ENCODE data around the gene CERKL. TPM values are rescaled to one million over a fixed set of nuclear protein-coding genes. Genes with fewer than 3 reads are reported as not detected.

CERKL gene
- total RNA-seq, 4 donors from 2014 or later: 1.5 to 2.6 TPM; not detected in 2

GRCh38 chr2:181694271-181694670 lies 37.4 kb upstream of the CERKL start:
- no peak for TF ChIP-seq CTCF (IDR thresholded peaks at IDR 0.05)
- no peak for TF ChIP-seq POLR2A (IDR thresholded peaks at IDR 0.05)
- no peak overlapping the region for H3K4me3 ChIP-seq
- H3K27ac ChIP-seq: no peak overlapping the region
- no peaks in the 10 kb centered on the region for H3K9me3 ChIP-seq
- H3K36me3 ChIP-seq: no peaks in the 10 kb centered on the region
- no peak for DNase-seq
- intact Hi-C loops (cut with DNase I; ENCODE audit: low total_unique reads): no loop called here
- H3K4me1 ChIP-seq: no peaks in the 10 kb centered on the region
- H3K27me3 ChIP-seq: no peaks in the 10 kb centered on the region

GRCh38 chr2:181690860-181691259 lies 34.0 kb upstream of the CERKL start:
- no peaks in the 10 kb centered on the region for H3K27me3 ChIP-seq
- TF ChIP-seq POLR2A (IDR thresholded peaks at IDR 0.05) (no peak), CTCF (IDR thresholded peaks at IDR 0.05) (no peak)
- no peak overlapping the region for H3K27ac ChIP-seq
- no peaks in the 10 kb centered on the region for H3K4me1 ChIP-seq
- no peak overlapping the region for H3K4me3 ChIP-seq
- H3K9me3 ChIP-seq: no peaks in the 10 kb centered on the region
- H3K36me3 ChIP-seq: no peaks in the 10 kb centered on the region
- intact Hi-C loops (cut with DNase I; ENCODE audit: low total_unique reads): no loop called here
- DNase-seq: no peak

GRCh38 chr2:181686576-181687185 lies 29.8 kb upstream of the CERKL start:
- Histone ChIP-seq H3K9me3 (no peaks in the 10 kb centered on the region), H3K27ac (no peak overlapping the region), H3K27me3 (peaks cover 0 to 11% of the 10 kb centered on the region in 2 donors), H3K4me3 (no peak overlapping the region), H3K4me1 (peaks cover 0 to 9% of the 10 kb centered on the region in 2 donors), H3K36me3 (no peaks in the 10 kb centered on the region)
- intact Hi-C loops (cut with DNase I; ENCODE audit: low total_unique reads): no loop called here
- TF ChIP-seq CTCF (IDR thresholded peaks at IDR 0.05) (no peak), POLR2A (IDR thresholded peaks at IDR 0.05) (no peak)
- DNase-seq: no peak

GRCh38 chr2:181685150-181685688 lies 28.3 kb upstream of the CERKL start:
- Histone ChIP-seq H3K9me3 (no peaks in the 10 kb centered on the region), H3K27me3 (peaks cover 0 to 25% of the 10 kb centered on the region in 2 donors), H3K27ac (no peak overlapping the region), H3K4me1 (peaks cover 0 to 9% of the 10 kb centered on the region in 2 donors), H3K4me3 (no peak overlapping the region), H3K36me3 (no peaks in the 10 kb centered on the region)
- DNase-seq: no peak
- intact Hi-C loops (cut with DNase I; ENCODE audit: low total_unique reads): no loop called here
- TF ChIP-seq CTCF (IDR thresholded peaks at IDR 0.05) (no peak), POLR2A (IDR thresholded peaks at IDR 0.05) (no peak)

GRCh38 chr2:181684454-181685149 lies 27.7 kb upstream of the CERKL start:
- TF ChIP-seq POLR2A (IDR thresholded peaks at IDR 0.05) (no peak), CTCF (IDR thresholded peaks at IDR 0.05) (no peak)
- no peak overlapping the region for H3K4me3 ChIP-seq
- H3K4me1 ChIP-seq: peaks cover 0 to 9% of the 10 kb centered on the region in 2 donors
- no peaks in the 10 kb centered on the region for H3K9me3 ChIP-seq
- H3K27ac ChIP-seq: no peak overlapping the region
- intact Hi-C loops (cut with DNase I; ENCODE audit: low total_unique reads): no loop called here
- DNase-seq: no peak
- H3K27me3 ChIP-seq: peaks cover 0 to 31% of the 10 kb centered on the region in 2 donors
- H3K36me3 ChIP-seq: no peaks in the 10 kb centered on the region
